HG03571 (cell line): ENCODE data around the gene KCP.

Source experiments
- ATAC-seq: cut with Tn5 transposase; IDR thresholded peaks from one replicate; pipeline ENCODE4 v1.9.1; 2021; ENCODE audit not compliant: unreplicated experiment

KCP gene

GRCh38 chr7:128830231-128831177 lies 80.0 kb downstream of the KCP start, which contains the start of gene FLNC:
Gene FLNC, plus strand, starts transcription at chr7:128830406. Its CDS starts 232 bp downstream, at chr7:128830638.
- no peak for ATAC-seq

- ATAC-seq, result no peak
Measured at GRCh38 chr7:128829391-128830166, 80.9 kb downstream of the KCP start.

- no peak for ATAC-seq
Measured at GRCh38 chr7:128827971-128828711, 82.4 kb downstream of the KCP start.

- ATAC-seq, result no peak
Measured at GRCh38 chr7:128827248-128827958, 83.1 kb downstream of the KCP start.

- ATAC-seq, result no peak
Measured at GRCh38 chr7:128826916-128827247, 83.6 kb downstream of the KCP start.
